Sciatic nerve (tissue), 2 donors: ENCODE results near the gene CDC14B. TPM values are rescaled to one million over a fixed set of nuclear protein-coding genes. Genes with fewer than 3 reads are reported as not detected.

Experiments
- ATAC-seq: fragments of 200-7000 bp; cut with Tn5 transposase; one replicate; pipeline ENCODE4 v1.9.1; 2020; ENCODE audit warnings: mild to moderate bottlenecking, moderate library complexity
- DNase-seq: peaks from one replicate; pipeline ENCODE4 v3.0.0-alpha.2; 2020; ENCODE audit warnings: low spot score
- intact Hi-C: fragments of 100-400 bp; cut with DNase I; formaldehyde crosslinking; loops from one replicate; pipeline ENCODE4 v1.14.2; 2022
- total RNA-seq: library from RNA; stranded (reverse); fragmentation: NEBNext Ultra II Directional; extraction: Animal tissue kit (Norgen Biotek cat#: 25700); gene quantifications from one replicate; pipeline ENCODE4 v1.2.1, GENCODE V29; 2021
- donor health status: DM: no; HTN: no; CAD: no.
- donor health status: DM: no; HTN: no; CAD: no.

The CDC14B gene
- total RNA-seq, 1 donor from 2014 or later: 45.1 TPM

- DNase-seq (no peak), ATAC-seq (peak; percentile 35)
- intact Hi-C loops: no loop called here
These were observed 124.3 kb downstream of the CDC14B start for GRCh38 chr9:96495341-96495740.

GRCh38 chr9:96494215-96494800, 125.3 kb downstream of the CDC14B start:
- no peak for DNase-seq
- intact Hi-C loops: no loop called here
- peak; percentile 55 for ATAC-seq

- intact Hi-C loops: no loop called here
- ATAC-seq: no peak
- DNase-seq: no peak
These were observed 125.9 kb downstream of the CDC14B start for GRCh38 chr9:96493757-96494156.

- no peak for ATAC-seq
- intact Hi-C loops: no loop called here
- no peak for DNase-seq
These were observed 126.6 kb downstream of the CDC14B start for GRCh38 chr9:96492993-96493531.

GRCh38 chr9:96491880-96492525, 127.6 kb downstream of the CDC14B start:
- ATAC-seq: no peak
- intact Hi-C loops: no loop called here
- DNase-seq: no peak

GRCh38 chr9:96491079-96491879, 128.4 kb downstream of the CDC14B start:
- ATAC-seq (no peak), DNase-seq (no peak)
- intact Hi-C loops: no loop called here

GRCh38 chr9:96490534-96491078, 129.0 kb downstream of the CDC14B start:
- ATAC-seq: no peak

GRCh38 chr9:96489482-96489979, 130.1 kb downstream of the CDC14B start:
- ATAC-seq: no peak
- intact Hi-C loops: no loop called here
- DNase-seq: no peak

More at GRCh38 chr9:96490534-96491078, 129.0 kb downstream of the CDC14B start:
- no peak for DNase-seq
- intact Hi-C loops: no loop called here

GRCh38 chr9:96487949-96488348, 131.7 kb downstream of the CDC14B start:
- intact Hi-C loops: no loop called here
- ATAC-seq: no peak

GRCh38 chr9:96487029-96487396, 132.6 kb downstream of the CDC14B start:
- ATAC-seq (no peak), DNase-seq (no peak)
- intact Hi-C loops: no loop called here

More at GRCh38 chr9:96487949-96488348, 131.7 kb downstream of the CDC14B start:
- DNase-seq: no peak

GRCh38 chr9:96486386-96487028, 133.1 kb downstream of the CDC14B start:
- intact Hi-C loops: no loop called here
- ATAC-seq (peak; percentile 90), DNase-seq (peak; percentile 80)

- DNase-seq: no peak
- intact Hi-C loops: no loop called here
- ATAC-seq: no peak
These were observed 134.4 kb downstream of the CDC14B start for GRCh38 chr9:96485280-96485679.

- intact Hi-C loops: no loop called here
- DNase-seq (no peak), ATAC-seq (no peak)
These were observed 135.1 kb downstream of the CDC14B start for GRCh38 chr9:96484521-96484931.

GRCh38 chr9:96483733-96484390, 135.8 kb downstream of the CDC14B start:
- intact Hi-C loops: no loop called here
- DNase-seq (no peak), ATAC-seq (no peak)

- no peak for ATAC-seq
- intact Hi-C loops: no loop called here
These were observed 136.4 kb downstream of the CDC14B start for GRCh38 chr9:96483197-96483596.

GRCh38 chr9:96482476-96482875, 137.2 kb downstream of the CDC14B start:
- ATAC-seq (no peak), DNase-seq (no peak)
- intact Hi-C loops: no loop called here

More at GRCh38 chr9:96483197-96483596, 136.4 kb downstream of the CDC14B start:
- no peak for DNase-seq

GRCh38 chr9:96480736-96481135, 138.9 kb downstream of the CDC14B start:
- DNase-seq (no peak), ATAC-seq (no peak)
- intact Hi-C loops: no loop called here

GRCh38 chr9:96478829-96479371, 140.7 kb downstream of the CDC14B start:
- DNase-seq: no peak
- intact Hi-C loops: no loop called here
- ATAC-seq: no peak
